DOHH2 (cell line): Measurements from ENCODE around the gene AHNAK.
A peak's percentile ranks its signal among the peaks of the same experiment; 100 is the strongest.

Experiments
- H3F3A ChIP-seq: fragments of 200-600 bp; sonication (generic), shearing (Covaris generic); 2 replicates; pipeline ENCODE4 v1.6.0; 2016; ENCODE audit warnings: antibody characterized with exemption, mild to moderate bottlenecking; ENCODE audit not compliant: control insufficient read depth, insufficient read depth
- H3K27ac ChIP-seq: fragments of 200-600 bp; sonication (generic); 2 replicates; pipeline ENCODE4 v1.5.1; 2014; ENCODE audit warnings: low read depth, mild to moderate bottlenecking, low read length, moderate library complexity
- H3K27me3 ChIP-seq: fragments of 200-600 bp; sonication (generic); 2 replicates; pipeline ENCODE4 v1.6.1; 2014; ENCODE audit warnings: mild to moderate bottlenecking, low read length, mixed read lengths; ENCODE audit not compliant: control insufficient read depth
- H3K36me3 ChIP-seq: fragments of 200-600 bp; sonication (generic); 2 replicates; pipeline ENCODE4 v1.6.1; 2014; ENCODE audit warnings: mild to moderate bottlenecking, low read length, moderate library complexity, mixed read lengths; ENCODE audit not compliant: control insufficient read depth
- H3K4me1 ChIP-seq: fragments of 200-600 bp; sonication (generic); 2 replicates; pipeline ENCODE4 v1.6.1; 2014; ENCODE audit warnings: mild to moderate bottlenecking, low read length, mixed read lengths; ENCODE audit not compliant: control insufficient read depth
- H3K4me2 ChIP-seq: fragments of 200-600 bp; sonication (generic); 2 replicates; pipeline ENCODE4 v1.6.0; 2014; ENCODE audit warnings: mild to moderate bottlenecking, low read length, moderate library complexity
- H3K4me3 ChIP-seq: fragments of 200-600 bp; sonication (generic); 2 replicates; pipeline ENCODE4 v1.5.1; 2014; ENCODE audit warnings: mild to moderate bottlenecking, low read length, mixed read lengths
- H3K79me2 ChIP-seq: fragments of 200-600 bp; sonication (generic); 2 replicates; pipeline ENCODE4 v1.6.1; 2014; ENCODE audit warnings: mild to moderate bottlenecking, low read length, mixed read lengths; ENCODE audit not compliant: control insufficient read depth
- H3K9me2 ChIP-seq: fragments of 200-600 bp; sonication (generic); replicated peaks from 2 replicates; pipeline ENCODE4 v1.6.1; 2014; ENCODE audit warnings: mild to moderate bottlenecking, low read length, mixed read lengths; ENCODE audit not compliant: control insufficient read depth
- H3K9me3 ChIP-seq: fragments of 200-600 bp; sonication (generic); 2 replicates; pipeline ENCODE4 v1.6.1; 2014; ENCODE audit warnings: antibody characterized with exemption, low read length, mixed read lengths; ENCODE audit not compliant: control insufficient read depth, insufficient read depth
- H4K20me1 ChIP-seq: fragments of 200-600 bp; sonication (generic); 2 replicates; pipeline ENCODE4 v1.6.0; 2014; ENCODE audit warnings: low read depth, mild to moderate bottlenecking, antibody characterized with exemption, low read length, moderate library complexity; ENCODE audit not compliant: control insufficient read depth, insufficient read depth
- EZH2phosphoT487 ChIP-seq: fragments of 200-600 bp; sonication (generic); IDR thresholded peaks from 2 replicates; pipeline ENCODE4 v1.6.1; 2017; ENCODE audit warnings: borderline replicate concordance, mild to moderate bottlenecking, antibody characterized with exemption, low read length, moderate library complexity, mixed read lengths
- TF ChIP-seq, protein P1 (sequence below): fragments of 200-600 bp; sonication (generic); IDR thresholded peaks from one replicate; pipeline ENCODE4 v1.5.1; 2014; ENCODE audit warnings: antibody characterized with exemption, mild to moderate bottlenecking, low read depth, low read length; ENCODE audit not compliant: poor library complexity, severe bottlenecking

The AHNAK gene

DNA sequence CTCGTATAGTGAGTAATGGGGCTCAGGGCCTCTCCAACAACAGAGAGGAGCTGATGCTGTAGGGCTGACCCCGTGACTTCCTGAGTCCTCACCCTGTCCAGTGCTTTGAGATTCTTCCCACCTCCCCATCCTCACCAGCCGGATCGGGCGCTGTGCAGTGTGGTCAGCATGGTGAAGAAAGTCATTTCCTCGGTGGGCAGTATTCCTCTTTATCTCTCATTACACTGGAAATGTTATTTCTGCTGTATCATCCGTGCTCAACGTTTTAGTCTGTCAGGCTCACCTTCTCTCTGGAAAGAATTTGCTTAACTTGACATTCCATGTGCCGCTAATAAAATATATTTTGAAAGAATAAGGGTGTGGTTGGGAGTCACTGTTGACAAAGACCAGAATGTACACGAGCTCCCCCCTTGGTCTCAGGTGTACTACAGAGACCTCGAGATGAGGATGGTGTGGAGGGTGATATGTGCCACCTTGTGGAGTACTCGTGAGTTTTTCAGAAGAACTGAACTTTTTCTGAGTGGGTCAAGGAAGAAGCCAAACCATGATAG, 153.5 kb downstream of the AHNAK start:
- H3K79me2 ChIP-seq = no peaks in the 10 kb centered on the region
- no peak overlapping the region for H3K27ac ChIP-seq
- no peaks in the 10 kb centered on the region for H4K20me1 ChIP-seq
- H3F3A ChIP-seq = no peaks in the 10 kb centered on the region
- H3K36me3 ChIP-seq = no peaks in the 10 kb centered on the region
- H3K27me3 ChIP-seq = peaks cover 3% of the 10 kb centered on the region; the same call in 1 of the 2 replicates
- H3K4me2 ChIP-seq = no peak overlapping the region
- no peaks in the 10 kb centered on the region for H3K4me1 ChIP-seq
- no peaks in the 10 kb centered on the region for H3K9me3 ChIP-seq
- H3K4me3 ChIP-seq = no peak overlapping the region
- no peaks in the 10 kb centered on the region for H3K9me2 ChIP-seq
- no peak for TF ChIP-seq EZH2phosphoT487
- TF ChIP-seq, protein P1, sequence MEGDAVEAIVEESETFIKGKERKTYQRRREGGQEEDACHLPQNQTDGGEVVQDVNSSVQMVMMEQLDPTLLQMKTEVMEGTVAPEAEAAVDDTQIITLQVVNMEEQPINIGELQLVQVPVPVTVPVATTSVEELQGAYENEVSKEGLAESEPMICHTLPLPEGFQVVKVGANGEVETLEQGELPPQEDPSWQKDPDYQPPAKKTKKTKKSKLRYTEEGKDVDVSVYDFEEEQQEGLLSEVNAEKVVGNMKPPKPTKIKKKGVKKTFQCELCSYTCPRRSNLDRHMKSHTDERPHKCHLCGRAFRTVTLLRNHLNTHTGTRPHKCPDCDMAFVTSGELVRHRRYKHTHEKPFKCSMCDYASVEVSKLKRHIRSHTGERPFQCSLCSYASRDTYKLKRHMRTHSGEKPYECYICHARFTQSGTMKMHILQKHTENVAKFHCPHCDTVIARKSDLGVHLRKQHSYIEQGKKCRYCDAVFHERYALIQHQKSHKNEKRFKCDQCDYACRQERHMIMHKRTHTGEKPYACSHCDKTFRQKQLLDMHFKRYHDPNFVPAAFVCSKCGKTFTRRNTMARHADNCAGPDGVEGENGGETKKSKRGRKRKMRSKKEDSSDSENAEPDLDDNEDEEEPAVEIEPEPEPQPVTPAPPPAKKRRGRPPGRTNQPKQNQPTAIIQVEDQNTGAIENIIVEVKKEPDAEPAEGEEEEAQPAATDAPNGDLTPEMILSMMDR = peak; percentile 59

DNA sequence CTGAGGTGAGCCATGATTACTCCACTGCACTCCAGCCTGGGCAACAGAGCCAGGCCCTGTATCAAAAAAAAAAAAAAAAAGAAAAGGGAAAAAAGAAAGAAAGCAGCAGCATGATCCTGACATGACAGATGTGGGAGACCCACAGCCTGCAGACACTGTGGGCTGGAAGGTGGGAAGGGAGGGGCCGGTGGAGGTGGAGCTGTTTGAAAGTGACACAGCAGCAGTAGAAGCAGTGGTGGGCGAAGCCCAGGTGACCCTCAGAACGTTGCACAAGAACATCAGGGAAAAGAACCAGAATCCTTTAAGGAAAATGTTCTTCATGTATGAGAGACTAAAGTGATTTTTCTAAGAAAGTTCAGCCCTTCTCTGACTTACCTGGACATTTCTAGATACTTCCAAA, 154.1 kb downstream of the AHNAK start:
- no peak for TF ChIP-seq EZH2phosphoT487
- TF ChIP-seq, protein P1 = no peak
- Histone ChIP-seq H3K4me2 (no peak overlapping the region), H3K36me3 (no peaks in the 10 kb centered on the region), H3K4me1 (no peaks in the 10 kb centered on the region), H3K27ac (no peak overlapping the region), H3K9me3 (no peaks in the 10 kb centered on the region), H3K4me3 (no peak overlapping the region), H3K79me2 (no peaks in the 10 kb centered on the region), H3F3A (no peaks in the 10 kb centered on the region), H4K20me1 (no peaks in the 10 kb centered on the region), H3K9me2 (no peaks in the 10 kb centered on the region), H3K27me3 (peaks cover 3% of the 10 kb centered on the region; the same call in 1 of the 2 replicates)

DNA sequence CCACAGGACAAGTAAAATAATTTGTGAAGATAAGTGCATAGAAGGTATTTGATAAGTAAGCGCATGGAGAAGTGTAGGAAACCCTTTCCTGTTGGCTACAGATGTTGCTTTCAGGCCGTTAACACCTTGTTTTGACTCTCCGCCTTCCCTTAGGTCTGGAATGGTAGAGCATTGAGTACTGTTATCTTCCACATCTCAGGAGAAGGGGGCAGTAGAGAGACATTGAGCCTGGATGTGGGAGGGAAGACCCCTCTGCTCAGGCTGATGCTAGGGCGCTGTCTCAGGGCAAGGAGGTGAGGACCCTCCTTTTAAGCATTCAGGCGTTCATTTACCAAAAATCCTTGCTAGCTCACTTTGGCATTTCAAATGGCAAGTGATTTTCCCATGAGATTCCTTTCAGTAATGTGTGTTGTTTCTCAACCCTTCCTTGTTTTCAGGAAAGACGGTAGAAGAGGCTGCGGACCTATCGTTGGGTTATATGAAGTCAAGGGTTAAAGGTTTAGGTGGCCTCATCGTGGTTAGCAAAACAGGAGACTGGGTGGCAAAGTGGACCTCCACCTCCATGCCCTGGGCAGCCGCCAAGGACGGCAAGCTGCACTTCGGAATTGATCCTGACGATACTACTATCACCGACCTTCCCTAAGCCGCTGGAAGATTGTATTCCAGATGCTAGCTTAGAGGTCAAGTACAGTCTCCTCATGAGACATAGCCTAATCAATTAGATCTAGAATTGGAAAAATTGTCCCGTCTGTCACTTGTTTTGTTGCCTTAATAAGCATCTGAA, 154.8 kb downstream of the AHNAK start:
- Histone ChIP-seq H3K36me3 (no peaks in the 10 kb centered on the region), H3F3A (no peaks in the 10 kb centered on the region), H3K4me2 (no peak overlapping the region), H3K79me2 (no peaks in the 10 kb centered on the region), H3K27ac (no peak overlapping the region), H4K20me1 (no peaks in the 10 kb centered on the region), H3K9me2 (no peaks in the 10 kb centered on the region), H3K27me3 (peaks cover 3% of the 10 kb centered on the region; the same call in 1 of the 2 replicates), H3K9me3 (no peaks in the 10 kb centered on the region), H3K4me1 (no peaks in the 10 kb centered on the region), H3K4me3 (no peak overlapping the region)
- no peak for TF ChIP-seq EZH2phosphoT487
- TF ChIP-seq, protein P1 = no peak
